Measurements from ENCODE around the gene PPIE. TPM values are rescaled to one million over a fixed set of nuclear protein-coding genes. Genes with fewer than 3 reads are reported as not detected.

PPIE gene
- total and polyA plus RNA-seq, 2 experiments from 2014 or later = 35.5 to 61.2 TPM

DNA sequence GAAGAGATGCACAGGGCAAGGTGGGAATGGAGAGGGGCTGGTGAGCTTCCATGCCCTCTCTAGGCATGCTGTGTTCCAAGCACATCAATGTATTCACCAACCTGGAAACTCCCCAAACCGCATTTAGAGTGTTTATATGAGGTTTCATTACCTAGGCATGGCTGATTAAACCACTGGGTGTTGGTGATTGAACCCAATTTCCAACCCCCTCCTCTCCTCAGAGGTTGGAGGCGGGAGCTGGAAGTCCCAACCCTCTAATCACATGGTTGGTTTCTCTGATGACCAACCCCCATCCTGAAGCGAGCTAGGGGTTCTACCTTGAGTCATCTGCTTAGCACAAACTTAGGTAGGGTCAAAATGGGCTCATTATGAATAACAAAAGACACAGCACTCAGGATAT is 3.0 kb upstream of the PPIE start:
- H3K79me2 ChIP-seq = peaks cover 14% of the 10 kb centered on the region
- no peak overlapping the region for H3K4me2 ChIP-seq
- H2AFZ ChIP-seq = no peak overlapping the region
- H3K4me3 ChIP-seq = no peak overlapping the region
- no peak overlapping the region for H3K27ac ChIP-seq
- H3K27me3 ChIP-seq = peaks cover 31% of the 10 kb centered on the region
- TF ChIP-seq EZH2 (IDR thresholded peaks at IDR 0.05; ENCODE audit: borderline replicate concordance) (no peak), EZH2phosphoT487 (IDR thresholded peaks at IDR 0.05; ENCODE audit: low read depth, severe bottlenecking, unreplicated experiment) (no peak)
- TF ChIP-seq, protein P1, sequence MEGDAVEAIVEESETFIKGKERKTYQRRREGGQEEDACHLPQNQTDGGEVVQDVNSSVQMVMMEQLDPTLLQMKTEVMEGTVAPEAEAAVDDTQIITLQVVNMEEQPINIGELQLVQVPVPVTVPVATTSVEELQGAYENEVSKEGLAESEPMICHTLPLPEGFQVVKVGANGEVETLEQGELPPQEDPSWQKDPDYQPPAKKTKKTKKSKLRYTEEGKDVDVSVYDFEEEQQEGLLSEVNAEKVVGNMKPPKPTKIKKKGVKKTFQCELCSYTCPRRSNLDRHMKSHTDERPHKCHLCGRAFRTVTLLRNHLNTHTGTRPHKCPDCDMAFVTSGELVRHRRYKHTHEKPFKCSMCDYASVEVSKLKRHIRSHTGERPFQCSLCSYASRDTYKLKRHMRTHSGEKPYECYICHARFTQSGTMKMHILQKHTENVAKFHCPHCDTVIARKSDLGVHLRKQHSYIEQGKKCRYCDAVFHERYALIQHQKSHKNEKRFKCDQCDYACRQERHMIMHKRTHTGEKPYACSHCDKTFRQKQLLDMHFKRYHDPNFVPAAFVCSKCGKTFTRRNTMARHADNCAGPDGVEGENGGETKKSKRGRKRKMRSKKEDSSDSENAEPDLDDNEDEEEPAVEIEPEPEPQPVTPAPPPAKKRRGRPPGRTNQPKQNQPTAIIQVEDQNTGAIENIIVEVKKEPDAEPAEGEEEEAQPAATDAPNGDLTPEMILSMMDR (IDR thresholded peaks at IDR 0.05; ENCODE audit: poor library complexity) = no peak
- no peaks in the 10 kb centered on the region for H3K9me3 ChIP-seq (ENCODE audit: low read depth)
- no peak for DNase-seq (ENCODE audit: low spot score)
- no peaks in the 10 kb centered on the region for H4K20me1 ChIP-seq (ENCODE audit: insufficient read depth, poor library complexity, severe bottlenecking)
- H3K4me1 ChIP-seq (ENCODE audit: insufficient read depth) = peaks cover 10% of the 10 kb centered on the region
- H3K9me2 ChIP-seq (replicated peaks; ENCODE audit: insufficient read depth) = no peaks in the 10 kb centered on the region
- 69% methylated on average over 3 of the region's 3 CpGs for WGBS (ENCODE audit: low lambda C conversion rate, missing lambda C conversion rate)
- no peaks in the 10 kb centered on the region for H3K36me3 ChIP-seq (replicated peaks; ENCODE audit: insufficient read depth, low read depth)

DNA sequence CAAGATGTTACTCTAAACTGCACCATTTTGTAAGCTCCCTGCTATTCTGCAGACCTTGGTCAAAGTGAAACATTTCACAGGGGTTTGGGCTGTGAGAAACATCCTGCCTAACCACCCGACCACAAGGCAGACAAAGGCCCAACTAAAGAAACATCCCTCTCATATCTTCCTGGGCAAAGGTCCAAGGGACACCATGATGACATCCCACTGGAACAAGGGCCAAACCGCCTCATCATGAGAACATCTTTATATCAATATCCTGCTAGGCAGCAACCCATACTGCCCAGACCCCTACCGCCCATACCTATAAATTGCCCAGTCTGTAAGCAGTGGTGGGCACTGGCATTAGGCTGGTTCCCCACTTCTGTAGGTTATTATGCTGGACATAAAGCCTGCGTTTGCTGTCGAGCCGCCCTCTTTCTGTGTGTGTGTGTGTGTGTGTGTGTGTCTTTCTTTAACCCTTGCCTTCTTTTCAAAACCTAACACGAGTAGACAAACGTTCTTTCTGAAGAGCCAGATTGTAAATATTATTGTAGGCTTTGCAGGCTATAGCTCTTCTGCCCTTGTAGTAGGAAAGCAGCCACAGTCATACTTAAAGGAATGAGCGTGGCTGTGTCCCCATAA is 1.0 kb upstream of the PPIE start:
- Histone ChIP-seq H3K4me3 (no peak overlapping the region), H3K79me2 (peaks cover 16% of the 10 kb centered on the region), H3K9me2 (replicated peaks; ENCODE audit: insufficient read depth) (no peaks in the 10 kb centered on the region), H3K36me3 (replicated peaks; ENCODE audit: insufficient read depth, low read depth) (no peaks in the 10 kb centered on the region), H4K20me1 (ENCODE audit: insufficient read depth, poor library complexity, severe bottlenecking) (no peaks in the 10 kb centered on the region), H3K4me1 (ENCODE audit: insufficient read depth) (peaks cover 10% of the 10 kb centered on the region), H3K9me3 (ENCODE audit: low read depth) (no peaks in the 10 kb centered on the region), H3K27ac (no peak overlapping the region), H3K4me2 (no peak overlapping the region), H3K27me3 (peaks cover 20% of the 10 kb centered on the region), H2AFZ (no peak overlapping the region)
- no peak for TF ChIP-seq EZH2phosphoT487 (IDR thresholded peaks at IDR 0.05; ENCODE audit: low read depth, severe bottlenecking, unreplicated experiment)
- TF ChIP-seq, protein P1 (IDR thresholded peaks at IDR 0.05; ENCODE audit: poor library complexity) = no peak
- no peak for TF ChIP-seq EZH2 (IDR thresholded peaks at IDR 0.05; ENCODE audit: borderline replicate concordance)
- DNase-seq (ENCODE audit: low spot score) = no peak
- WGBS (ENCODE audit: low lambda C conversion rate, missing lambda C conversion rate) = 90% methylated on average over 9 of the region's 9 CpGs

DNA sequence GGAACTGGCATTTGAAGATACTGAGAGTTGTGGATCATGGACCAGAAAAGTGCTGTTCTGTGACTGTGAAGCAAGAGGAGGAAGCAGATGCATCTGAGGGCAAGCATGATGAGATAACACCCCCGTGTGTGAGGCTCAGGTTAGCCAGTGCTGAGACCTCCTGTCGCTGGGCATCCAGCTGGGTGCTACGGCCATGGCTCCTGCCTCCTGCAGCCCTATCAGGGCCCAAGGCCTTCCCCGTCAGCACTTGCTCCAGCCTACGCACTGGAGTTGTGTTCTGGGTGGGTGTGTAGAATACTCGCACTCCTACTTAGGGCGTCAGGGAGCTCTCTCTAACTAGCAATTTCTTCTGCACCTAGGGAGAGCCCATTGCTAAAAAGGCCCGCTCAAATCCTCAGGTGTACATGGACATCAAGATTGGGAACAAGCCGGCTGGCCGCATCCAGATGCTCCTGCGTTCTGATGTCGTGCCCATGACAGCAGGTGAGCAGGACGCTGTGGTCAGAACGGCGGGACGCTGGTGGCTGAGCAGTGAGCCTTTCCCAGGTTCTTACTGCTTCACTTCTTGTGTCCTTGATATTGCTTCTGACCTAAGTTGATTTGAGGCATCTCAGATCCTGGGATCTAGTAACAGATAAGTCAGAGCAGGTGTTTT is 6.5 kb downstream of the PPIE start:
- peaks cover 7% of the 10 kb centered on the region for H3K79me2 ChIP-seq
- H3K4me3 ChIP-seq = no peak overlapping the region
- TF ChIP-seq, protein P1 (IDR thresholded peaks at IDR 0.05; ENCODE audit: poor library complexity) = no peak
- TF ChIP-seq EZH2phosphoT487 (IDR thresholded peaks at IDR 0.05; ENCODE audit: low read depth, severe bottlenecking, unreplicated experiment) (no peak), EZH2 (IDR thresholded peaks at IDR 0.05; ENCODE audit: borderline replicate concordance) (no peak)
- H4K20me1 ChIP-seq (ENCODE audit: insufficient read depth, poor library complexity, severe bottlenecking) = no peaks in the 10 kb centered on the region
- no peak for DNase-seq (ENCODE audit: low spot score)
- no peaks in the 10 kb centered on the region for H3K36me3 ChIP-seq (replicated peaks; ENCODE audit: insufficient read depth, low read depth)
- no peak overlapping the region for H3K4me2 ChIP-seq
- no peaks in the 10 kb centered on the region for H3K9me2 ChIP-seq (replicated peaks; ENCODE audit: insufficient read depth)
- WGBS (ENCODE audit: low lambda C conversion rate, missing lambda C conversion rate) = 97% methylated on average over 16 of the region's 16 CpGs
- H3K9me3 ChIP-seq (ENCODE audit: low read depth) = no peaks in the 10 kb centered on the region
- H3K27me3 ChIP-seq = no peaks in the 10 kb centered on the region
- H3K27ac ChIP-seq = no peak overlapping the region
- H2AFZ ChIP-seq = no peak overlapping the region
- H3K4me1 ChIP-seq (ENCODE audit: insufficient read depth) = peaks cover 4% of the 10 kb centered on the region
